Loucy (cell line): ENCODE measurements around the gene RGS7BP.

Experiments used
- CTCF ChIP-seq: fragments of 200-600 bp; sonication (generic); conservative IDR thresholded peaks from 2 replicates; pipeline ENCODE4 v1.5.1; 2014; ENCODE audit warnings: mild to moderate bottlenecking, antibody characterized with exemption, low read length
- EZH2phosphoT487 ChIP-seq: fragments of 200-600 bp; IDR thresholded peaks from 2 replicates; pipeline ENCODE4 v1.6.1; 2018; ENCODE audit warnings: antibody characterized with exemption, mild to moderate bottlenecking, moderate library complexity, borderline replicate concordance

GRCh38 chr5:64603676-64604075 is 97.9 kb downstream of the RGS7BP start:
- TF ChIP-seq CTCF: no peak
- no peak for TF ChIP-seq EZH2phosphoT487
